HG02870 (cell line): ENCODE data around the gene CX3CR1.
"Not testable (repeated sequence)": the region's sequence is repeated elsewhere in the genome, so short reads cannot be mapped to it uniquely, and the experiment has no call there.

Experiments used
- ATAC-seq: cut with Tn5 transposase; IDR thresholded peaks from one replicate; pipeline ENCODE4 v1.9.1; 2021; ENCODE audit warnings: mild to moderate bottlenecking, moderate library complexity; ENCODE audit not compliant: unreplicated experiment

CX3CR1 gene

GRCh38 chr3:39279745-39280517, at the start of gene CX3CR1:
CX3CR1 (minus strand) TSS chr3:39280036; CDS start chr3:39266509, 13,527 bp downstream.
- no peak for ATAC-seq

GRCh38 chr3:39329493-39329892, 49.7 kb upstream of the CX3CR1 start, which contains the start of gene CCR8:
CCR8 (plus strand) TSS chr3:39329709; CDS start chr3:39332332, 2,623 bp downstream.
- ATAC-seq: no peak

DNA sequence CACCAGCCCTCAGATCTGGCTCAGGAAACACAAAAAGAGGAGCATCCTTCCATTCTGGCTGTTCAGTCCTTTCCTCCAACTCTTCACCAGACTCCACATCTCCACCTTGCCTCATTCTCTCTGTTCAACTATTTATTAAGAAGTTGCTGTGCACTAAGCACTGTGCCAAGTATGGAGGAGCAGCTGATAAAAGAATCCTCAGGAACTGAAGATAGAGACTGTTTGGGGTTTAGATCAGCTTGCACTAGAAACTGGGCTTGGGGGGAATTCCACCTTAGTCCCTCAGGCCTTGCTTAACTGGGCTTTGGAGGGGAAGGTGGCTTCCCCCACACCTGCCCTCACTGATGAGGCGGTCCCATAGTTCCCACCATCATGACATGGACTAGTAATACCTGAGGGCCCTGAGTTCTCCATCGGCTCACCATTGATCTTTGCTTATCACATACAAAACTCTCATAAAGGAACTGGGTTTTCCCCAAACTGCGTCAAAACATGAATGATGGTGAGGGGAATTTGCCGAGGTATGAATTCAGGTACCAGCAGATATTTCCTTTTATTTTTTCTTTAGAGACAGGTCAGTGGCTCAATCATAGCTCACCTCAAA, 48.0 kb upstream of the CX3CR1 start:
- peak; percentile 79 for ATAC-seq

DNA sequence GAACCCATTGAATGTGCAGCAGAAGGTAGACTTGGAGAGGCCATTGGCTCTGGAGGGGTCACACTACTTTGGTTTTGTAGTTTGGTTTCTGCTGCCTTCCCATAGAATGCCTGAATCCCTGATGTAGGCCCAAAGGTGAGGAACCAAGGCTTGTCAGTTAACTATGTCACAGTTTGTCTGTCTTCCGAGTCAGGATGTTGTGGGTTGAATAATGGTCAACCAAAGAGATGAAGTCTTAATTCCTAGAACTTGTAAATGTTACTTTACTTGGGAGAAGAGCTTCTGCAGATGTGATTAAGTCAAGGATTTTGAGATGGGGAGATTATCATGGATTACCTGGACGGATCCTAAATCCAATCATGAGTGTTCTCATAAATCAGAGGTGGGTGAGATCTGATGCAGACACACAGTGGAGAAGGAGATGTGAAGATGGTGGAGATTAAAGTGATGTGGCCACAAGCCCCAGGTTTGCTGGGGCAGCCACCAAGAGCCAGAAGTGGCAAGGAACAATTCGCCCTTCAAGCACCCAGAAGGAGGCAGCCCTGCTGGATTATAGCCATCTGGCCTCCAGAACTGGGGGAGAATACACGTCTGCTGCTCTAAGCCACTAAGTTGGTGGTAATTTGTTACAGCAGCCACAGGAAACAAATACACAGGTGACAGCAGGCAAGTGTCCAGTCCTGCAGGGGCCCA, 47.4 kb upstream of the CX3CR1 start:
- peak; percentile 21 for ATAC-seq

DNA sequence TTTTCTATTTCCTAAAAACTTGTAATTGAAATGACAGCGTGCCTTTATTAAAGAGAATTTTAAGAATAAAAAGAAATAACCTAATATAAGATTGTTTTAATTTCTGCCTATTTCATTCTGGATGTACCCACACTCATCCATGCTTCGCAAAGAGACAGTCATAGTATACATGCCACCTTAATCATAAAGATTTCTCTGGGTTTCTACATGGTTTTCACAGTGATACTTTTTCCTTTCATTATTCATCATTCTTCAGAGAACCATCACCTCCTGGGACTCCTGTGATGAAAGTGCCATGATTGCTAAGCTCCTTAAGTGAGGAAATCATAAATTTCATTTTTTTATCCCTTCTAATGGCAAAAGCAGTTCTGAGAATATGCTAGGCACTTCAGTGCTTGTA, 45.4 kb upstream of the CX3CR1 start:
- no peak for ATAC-seq

DNA sequence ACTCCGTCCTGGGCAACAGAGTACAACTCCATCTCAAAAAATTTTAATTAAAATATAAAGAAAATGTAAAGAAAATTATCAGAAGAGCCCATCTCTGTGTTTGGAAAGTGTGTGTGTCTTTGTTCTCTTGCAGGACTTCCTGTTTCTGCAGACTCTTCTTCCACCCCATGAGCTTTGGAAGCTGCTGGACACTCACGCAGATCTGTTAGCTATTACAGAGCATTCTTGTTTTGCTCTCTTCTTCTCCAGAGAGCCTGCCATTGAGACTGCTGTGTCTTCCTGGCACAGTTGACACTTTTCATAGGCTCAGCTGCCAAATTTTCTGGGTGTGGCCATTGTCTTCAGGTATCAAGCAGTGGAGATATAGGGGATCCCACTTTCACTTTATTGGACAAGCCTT, 43.7 kb upstream of the CX3CR1 start:
- no peak for ATAC-seq

DNA sequence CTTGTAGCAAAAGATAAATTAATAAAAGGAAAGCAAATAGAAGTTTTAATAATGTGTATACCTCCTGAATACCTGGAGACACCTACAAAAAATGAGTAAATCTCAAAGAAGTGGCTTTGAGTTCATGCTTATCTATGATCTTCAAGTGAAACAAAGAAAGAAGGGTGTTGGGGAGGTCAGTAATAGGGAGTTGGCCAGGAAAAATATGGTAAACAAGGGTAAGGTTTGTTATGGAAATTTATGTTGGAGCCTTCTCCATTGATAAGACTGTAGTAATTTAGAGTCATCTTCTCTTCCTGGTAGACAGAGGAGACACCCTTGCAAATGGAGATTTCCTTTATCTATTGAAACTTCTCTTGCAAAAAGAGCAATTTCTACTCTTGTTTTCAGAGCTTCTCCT, 43.1 kb upstream of the CX3CR1 start:
- ATAC-seq: no peak

GRCh38 chr3:39322209-39322715, 42.4 kb upstream of the CX3CR1 start:
- not testable (repeated sequence) for ATAC-seq

- not testable (repeated sequence) for ATAC-seq
Measured at GRCh38 chr3:39321574-39321983, 41.7 kb upstream of the CX3CR1 start.

GRCh38 chr3:39319249-39319648, 39.4 kb upstream of the CX3CR1 start:
- no peak for ATAC-seq

- ATAC-seq: no peak
Measured at GRCh38 chr3:39318301-39318700, 38.5 kb upstream of the CX3CR1 start.

GRCh38 chr3:39317571-39318169, 37.8 kb upstream of the CX3CR1 start:
- no peak for ATAC-seq

GRCh38 chr3:39315420-39315819, 35.6 kb upstream of the CX3CR1 start:
- no peak for ATAC-seq

DNA sequence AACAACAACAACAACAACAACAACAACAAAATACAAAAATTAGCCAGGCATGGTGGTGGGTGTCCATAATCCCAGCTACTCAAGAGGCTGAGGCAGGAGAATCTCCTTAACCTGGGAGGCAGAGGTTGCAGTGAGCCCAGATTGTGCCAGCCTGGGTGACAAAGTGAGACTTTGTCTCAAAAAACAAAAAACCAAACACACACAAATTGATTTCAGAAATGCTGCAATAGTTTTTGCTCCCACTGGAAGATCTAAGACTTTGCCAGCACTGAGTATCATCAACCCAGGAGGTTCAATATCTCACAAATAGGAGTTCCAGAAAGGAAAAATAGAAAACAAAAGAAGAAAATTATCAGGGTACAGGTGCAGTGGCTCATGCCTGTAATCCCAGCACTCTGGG, 33.5 kb upstream of the CX3CR1 start:
- ATAC-seq: no peak

GRCh38 chr3:39302178-39302577, 22.3 kb upstream of the CX3CR1 start:
- ATAC-seq: no peak

DNA sequence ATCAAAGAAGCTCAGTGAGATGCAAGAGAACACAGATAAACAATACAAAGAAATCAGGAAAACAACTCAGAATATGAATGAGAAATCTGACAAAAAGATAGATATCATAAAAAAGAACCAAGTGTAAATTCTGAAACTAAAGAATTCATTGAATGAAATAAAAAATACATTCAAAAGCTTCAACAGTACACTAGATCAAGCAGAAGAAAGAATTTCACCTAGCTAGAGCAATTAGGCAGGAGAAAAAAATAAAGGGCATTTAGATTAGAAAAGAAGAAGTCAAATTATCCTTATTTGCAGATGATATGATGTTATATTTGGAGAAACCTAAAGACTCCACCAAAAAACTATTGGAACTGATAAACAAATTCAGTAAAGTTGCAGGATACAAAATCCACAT, 19.4 kb upstream of the CX3CR1 start:
- ATAC-seq: no peak

DNA sequence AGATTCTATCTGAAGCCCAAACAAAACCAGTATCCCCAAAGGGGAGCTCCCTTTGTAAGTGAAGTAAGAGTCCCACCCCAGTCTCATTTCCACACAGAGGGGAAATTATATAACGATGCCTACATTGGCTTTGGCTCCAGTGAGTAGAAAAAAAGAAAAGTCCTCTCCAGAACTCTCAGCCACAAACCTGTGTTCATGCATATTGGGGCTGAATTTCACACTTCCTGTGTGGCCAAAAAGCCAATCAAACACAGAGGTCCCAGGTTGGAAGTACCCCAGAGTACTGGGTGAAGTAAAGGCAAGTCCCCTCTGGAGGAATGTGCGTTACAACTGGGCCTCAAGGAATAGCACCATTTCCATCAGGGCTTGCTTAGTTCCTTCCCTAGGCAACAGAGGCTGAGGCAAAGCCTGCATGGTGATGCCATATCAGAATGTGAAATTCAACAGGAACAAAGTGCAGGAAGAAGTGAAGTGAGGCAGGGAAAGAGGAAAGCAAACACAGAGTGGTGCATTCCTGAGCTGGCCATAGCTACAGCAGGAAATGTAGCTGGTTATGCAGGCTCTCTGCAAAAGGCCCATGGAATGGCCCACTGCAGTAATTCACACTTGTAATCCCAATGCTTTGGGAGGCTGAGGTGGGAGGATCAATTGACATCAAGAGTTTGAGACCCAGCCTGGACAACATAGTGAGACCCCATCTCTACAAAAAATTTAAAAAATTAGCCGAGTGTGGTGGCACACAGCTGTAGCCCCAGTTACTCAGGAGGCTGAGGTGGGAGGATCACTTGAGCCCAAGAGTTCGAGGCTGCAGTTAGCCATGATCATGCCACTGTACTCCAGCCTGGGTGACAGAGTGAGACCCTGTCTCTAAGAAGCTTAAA, 16.6 kb upstream of the CX3CR1 start:
- ATAC-seq: no peak

GRCh38 chr3:39295184-39295775, 15.4 kb upstream of the CX3CR1 start:
- peak; percentile 85 for ATAC-seq

DNA sequence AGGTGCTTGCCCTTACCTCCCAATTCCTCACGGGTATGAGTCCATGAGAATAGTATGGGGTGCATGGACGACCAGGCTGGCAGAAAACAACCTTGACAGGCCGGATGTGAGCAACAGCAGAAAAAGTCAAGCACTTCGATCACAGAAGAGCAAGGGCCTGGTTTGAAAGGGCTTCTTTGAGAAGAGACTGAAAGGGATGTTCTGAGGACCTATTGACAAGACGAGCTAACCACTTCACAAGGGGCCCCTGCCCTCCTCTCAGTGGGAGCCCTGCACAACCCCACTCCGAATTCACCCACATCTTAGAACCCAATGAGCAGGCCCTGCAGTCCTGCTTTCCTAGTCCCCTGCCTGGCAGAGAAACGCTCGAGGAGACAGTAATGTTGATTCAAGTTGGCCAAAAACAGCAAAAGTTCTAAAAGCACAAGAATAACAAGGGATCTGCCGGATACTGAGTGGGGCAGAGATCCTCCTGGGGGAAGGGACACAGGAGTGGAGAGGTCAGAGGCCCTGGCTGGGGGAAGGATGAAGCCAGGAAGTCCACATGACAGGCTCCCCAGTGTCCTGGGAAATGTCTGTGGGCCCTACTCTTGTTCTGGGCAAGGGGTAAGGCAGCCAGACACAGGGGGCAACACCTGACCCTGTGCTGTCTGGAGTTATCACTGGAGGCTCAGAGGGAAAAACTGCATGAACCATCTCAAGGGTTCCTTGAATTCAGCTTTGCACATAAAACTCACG, 14.8 kb upstream of the CX3CR1 start:
- no peak for ATAC-seq
